Tibial nerve (tissue), 3 donors: ENCODE data around the gene CLTC.

Experiments
- POLR2A ChIP-seq, 2 donors: fragments of 450-650 bp; IDR thresholded peaks; one replicate each; pipeline ENCODE4 v1.6.1; 2017; ENCODE audit warnings: antibody characterized with exemption in 2 of 2, mild to moderate bottlenecking in 2 of 2, moderate library complexity in 2 of 2
- TF ChIP-seq, protein P1 (sequence below), 5 experiments: fragments of 200-600 bp in 3 of 5; fragments of 450-650 bp in 2 of 5; sonication (generic) in 3 of 5; IDR thresholded peaks; one replicate each; pipeline ENCODE4 v1.5.1; 2016 to 2019; ENCODE audit warnings: antibody characterized with exemption in 5 of 5, mild to moderate bottlenecking in 3 of 5, moderate library complexity in 2 of 5

DNA sequence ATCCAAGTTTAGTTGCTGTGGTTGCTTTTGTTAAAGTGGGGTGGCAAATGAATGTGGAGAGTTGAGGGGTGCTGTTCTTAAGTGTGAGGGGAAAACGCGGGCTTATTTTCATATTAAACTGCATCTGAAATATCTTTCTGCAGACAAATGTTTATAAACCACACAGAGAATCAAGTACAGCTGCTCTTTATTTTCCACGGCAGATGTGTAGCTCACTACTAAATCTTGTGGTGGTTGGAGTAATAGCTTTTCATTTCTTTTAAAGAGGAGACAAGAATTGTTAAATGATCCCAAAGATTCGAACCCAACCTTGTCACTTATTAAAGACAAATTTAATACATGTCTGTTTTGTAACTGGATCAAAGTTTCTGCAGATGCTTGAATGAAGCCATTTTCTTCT lies 2.1 kb downstream of the CLTC start:
- TF ChIP-seq POLR2A (IDR thresholded peaks at IDR 0.05) = no peak
- TF ChIP-seq, protein P1, sequence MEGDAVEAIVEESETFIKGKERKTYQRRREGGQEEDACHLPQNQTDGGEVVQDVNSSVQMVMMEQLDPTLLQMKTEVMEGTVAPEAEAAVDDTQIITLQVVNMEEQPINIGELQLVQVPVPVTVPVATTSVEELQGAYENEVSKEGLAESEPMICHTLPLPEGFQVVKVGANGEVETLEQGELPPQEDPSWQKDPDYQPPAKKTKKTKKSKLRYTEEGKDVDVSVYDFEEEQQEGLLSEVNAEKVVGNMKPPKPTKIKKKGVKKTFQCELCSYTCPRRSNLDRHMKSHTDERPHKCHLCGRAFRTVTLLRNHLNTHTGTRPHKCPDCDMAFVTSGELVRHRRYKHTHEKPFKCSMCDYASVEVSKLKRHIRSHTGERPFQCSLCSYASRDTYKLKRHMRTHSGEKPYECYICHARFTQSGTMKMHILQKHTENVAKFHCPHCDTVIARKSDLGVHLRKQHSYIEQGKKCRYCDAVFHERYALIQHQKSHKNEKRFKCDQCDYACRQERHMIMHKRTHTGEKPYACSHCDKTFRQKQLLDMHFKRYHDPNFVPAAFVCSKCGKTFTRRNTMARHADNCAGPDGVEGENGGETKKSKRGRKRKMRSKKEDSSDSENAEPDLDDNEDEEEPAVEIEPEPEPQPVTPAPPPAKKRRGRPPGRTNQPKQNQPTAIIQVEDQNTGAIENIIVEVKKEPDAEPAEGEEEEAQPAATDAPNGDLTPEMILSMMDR (IDR thresholded peaks at IDR 0.05) = no peak
